ENCODE results near the gene MYO9B.

The MYO9B gene

DNA sequence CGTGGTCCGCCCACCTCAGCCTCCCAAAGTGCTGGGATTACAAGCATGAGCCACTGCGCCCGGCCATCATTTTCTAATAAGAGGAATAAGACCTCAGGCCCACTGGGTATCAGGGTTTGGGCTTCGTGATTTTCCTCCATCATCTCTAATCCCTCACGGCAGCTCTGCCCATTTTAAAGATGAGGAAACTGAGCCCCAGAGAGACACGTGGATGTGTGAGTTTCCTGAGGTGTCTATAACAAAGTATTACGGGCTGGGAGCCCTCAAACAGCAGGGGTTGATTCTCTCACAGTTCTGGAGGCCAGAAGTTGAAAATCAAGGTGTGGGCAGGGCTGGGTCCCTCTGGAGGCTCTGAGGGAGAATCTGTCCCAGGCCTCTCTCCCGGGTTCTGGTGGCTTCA, 33.7 kb downstream of the MYO9B start:
- H3K4me1 Mint-ChIP-seq = peaks cover 71% of the 10 kb centered on the region

DNA sequence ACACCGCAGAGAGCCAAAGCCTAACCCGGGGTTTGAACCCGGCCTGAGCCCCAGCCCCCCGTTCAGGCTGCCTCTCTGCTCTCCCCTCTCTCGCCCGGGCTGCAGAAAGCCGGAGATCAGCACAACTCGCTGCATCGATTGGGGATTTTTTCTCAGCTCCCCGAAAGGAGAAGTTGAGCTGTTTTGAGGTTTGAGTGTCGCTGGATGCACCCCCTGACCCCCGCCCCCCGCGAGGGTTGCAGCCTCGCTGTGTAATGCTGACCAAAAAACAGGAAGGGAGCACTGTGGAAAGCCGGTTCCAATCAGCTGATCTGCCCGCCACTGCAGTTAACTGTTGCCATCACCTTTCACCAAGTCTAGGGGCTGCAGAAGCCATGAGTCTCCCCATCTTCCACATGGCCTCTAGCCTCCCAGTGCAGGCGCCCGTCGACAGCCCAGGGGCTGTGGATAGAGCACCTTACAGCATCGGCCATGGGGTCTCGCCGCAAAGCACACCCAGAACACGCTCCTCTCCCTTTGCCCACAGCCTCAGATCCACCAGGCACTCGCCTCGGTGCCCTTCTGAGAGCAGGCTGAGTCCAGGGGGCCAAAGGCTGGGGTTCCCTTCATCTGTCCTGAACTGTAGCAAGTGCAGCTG, 34.5 kb downstream of the MYO9B start:
- peak overlapping the region; percentile 78 for H3K4me3 Mint-ChIP-seq

More for the DNA sequence above, 33.7 kb downstream of the MYO9B start:
- H3K9me3 Mint-ChIP-seq = no peaks in the 10 kb centered on the region
- H3K27ac Mint-ChIP-seq = peak overlapping the region; percentile 93
- peaks cover 19% of the 10 kb centered on the region for H3K36me3 Mint-ChIP-seq
- DNase-seq (ENCODE audit: low spot score in 2 of 2) = no peak
- no peaks in the 10 kb centered on the region for H3K27me3 Mint-ChIP-seq
- no peak for ATAC-seq (ENCODE audit: low read depth)
- H3K4me3 Mint-ChIP-seq = peak overlapping the region; percentile 78

DNA sequence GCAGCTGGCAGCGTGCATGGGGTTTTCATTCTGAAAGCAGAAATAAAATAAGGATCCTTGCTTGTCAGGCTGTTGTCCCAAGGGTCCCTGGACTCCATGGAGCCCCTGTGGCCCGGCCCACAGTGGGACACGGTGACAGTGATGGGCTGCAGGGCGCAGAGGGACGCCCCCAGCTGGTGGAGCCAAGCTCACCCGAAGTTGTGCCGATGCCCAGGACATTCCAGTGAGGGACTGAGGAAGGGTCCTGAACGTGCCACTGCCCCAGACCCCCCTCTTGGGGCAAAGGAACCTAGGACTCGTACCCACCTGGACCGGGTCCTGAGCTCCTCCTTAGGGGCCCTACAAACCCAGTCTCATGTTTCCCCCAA, 35.0 kb downstream of the MYO9B start:
- Mint-ChIP-seq H3K4me1 (peaks cover 64% of the 10 kb centered on the region), H3K36me3 (peaks cover 19% of the 10 kb centered on the region), H3K27ac (peak overlapping the region; percentile 93), H3K27me3 (no peaks in the 10 kb centered on the region), H3K9me3 (no peaks in the 10 kb centered on the region), H3K4me3 (peak overlapping the region; percentile 78)
- DNase-seq (ENCODE audit: low spot score in 2 of 2) (no peak), ATAC-seq (ENCODE audit: low read depth) (no peak)

More for the DNA sequence above, 34.5 kb downstream of the MYO9B start:
- peaks cover 66% of the 10 kb centered on the region for H3K4me1 Mint-ChIP-seq
- no peaks in the 10 kb centered on the region for H3K9me3 Mint-ChIP-seq
- peaks cover 20% of the 10 kb centered on the region for H3K36me3 Mint-ChIP-seq
- H3K27me3 Mint-ChIP-seq = no peaks in the 10 kb centered on the region
- ATAC-seq (ENCODE audit: low read depth) (peak; percentile 87), DNase-seq (ENCODE audit: low spot score in 2 of 2) (peak; percentile 75 to 89)
- peak overlapping the region; percentile 93 for H3K27ac Mint-ChIP-seq

DNA sequence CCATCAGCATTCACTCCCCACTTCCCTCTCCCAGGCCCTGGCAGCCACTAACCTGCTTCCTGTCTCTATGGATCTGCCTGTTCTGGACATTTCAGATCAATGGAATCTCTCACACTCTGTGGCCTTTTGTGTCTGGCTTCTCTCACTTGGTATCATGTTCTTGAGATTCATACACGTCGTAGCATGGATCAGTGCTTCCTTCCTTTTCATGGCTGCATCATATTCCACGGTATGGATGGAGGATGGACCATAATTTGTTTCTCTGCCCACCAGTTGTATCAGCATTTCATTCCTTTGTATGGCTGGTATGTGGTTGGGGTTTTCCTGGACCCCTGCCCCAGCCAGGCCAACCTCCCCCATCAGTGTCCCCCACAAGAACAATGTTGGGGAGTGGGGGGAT, 36.2 kb downstream of the MYO9B start:
- Mint-ChIP-seq H3K4me3 (peak overlapping the region; percentile 42), H3K36me3 (peaks cover 17% of the 10 kb centered on the region), H3K27ac (peak overlapping the region; percentile 35), H3K4me1 (peaks cover 59% of the 10 kb centered on the region), H3K9me3 (no peaks in the 10 kb centered on the region), H3K27me3 (no peaks in the 10 kb centered on the region)
- ATAC-seq (ENCODE audit: low read depth) = no peak
- no peak for DNase-seq (ENCODE audit: low spot score in 2 of 2)

DNA sequence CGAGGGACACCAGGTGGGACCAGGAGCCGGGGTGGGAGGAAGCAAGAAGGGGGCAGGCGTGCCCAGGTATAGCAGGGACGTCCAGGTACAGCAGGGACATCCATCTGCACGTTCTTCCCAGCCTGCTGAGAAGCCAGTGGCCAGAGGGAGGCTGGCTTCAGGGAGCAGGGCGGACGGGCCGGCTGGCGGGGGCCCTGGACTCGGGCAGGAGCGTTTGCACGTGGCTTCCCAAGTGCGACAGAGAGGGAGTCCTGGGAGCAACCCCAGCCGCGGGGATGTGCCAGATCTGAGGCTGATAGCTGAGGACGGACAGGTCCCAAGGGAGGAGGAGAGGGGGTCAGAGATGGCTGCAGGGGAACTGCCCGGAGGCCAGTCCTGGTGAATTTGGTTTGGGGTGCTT, 36.7 kb downstream of the MYO9B start:
- Mint-ChIP-seq H3K9me3 (no peaks in the 10 kb centered on the region), H3K4me3 (no peak overlapping the region), H3K27ac (peak overlapping the region; percentile 35), H3K27me3 (no peaks in the 10 kb centered on the region), H3K36me3 (peaks cover 17% of the 10 kb centered on the region), H3K4me1 (peaks cover 59% of the 10 kb centered on the region)
- DNase-seq (ENCODE audit: low spot score in 2 of 2) (no peak), ATAC-seq (ENCODE audit: low read depth) (no peak)

DNA sequence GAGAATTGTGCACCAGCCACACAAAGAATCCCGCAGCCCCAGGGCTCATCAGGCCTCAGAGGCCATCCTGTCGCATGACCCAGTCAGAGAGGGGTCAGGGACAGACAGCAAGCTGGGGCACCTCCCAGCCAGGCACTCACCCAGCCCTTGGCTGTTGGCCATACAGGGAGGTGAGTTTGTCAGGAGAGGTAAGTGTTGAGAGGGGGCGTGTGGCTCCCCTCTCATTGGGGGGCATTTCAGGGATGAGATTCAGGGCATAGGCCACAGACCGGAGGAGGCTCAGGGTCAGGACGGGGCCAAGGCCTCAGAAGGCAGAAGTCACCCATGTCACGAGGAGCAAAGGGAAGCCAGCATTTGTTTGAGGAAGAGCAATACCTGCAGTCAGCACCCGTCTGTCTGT, 37.1 kb downstream of the MYO9B start:
- ATAC-seq (ENCODE audit: low read depth) = no peak
- Mint-ChIP-seq H3K9me3 (no peaks in the 10 kb centered on the region), H3K36me3 (peaks cover 17% of the 10 kb centered on the region), H3K27me3 (no peaks in the 10 kb centered on the region), H3K4me3 (no peak overlapping the region), H3K4me1 (peaks cover 55% of the 10 kb centered on the region), H3K27ac (peak overlapping the region; percentile 35)
- no peak for DNase-seq (ENCODE audit: low spot score in 2 of 2)

DNA sequence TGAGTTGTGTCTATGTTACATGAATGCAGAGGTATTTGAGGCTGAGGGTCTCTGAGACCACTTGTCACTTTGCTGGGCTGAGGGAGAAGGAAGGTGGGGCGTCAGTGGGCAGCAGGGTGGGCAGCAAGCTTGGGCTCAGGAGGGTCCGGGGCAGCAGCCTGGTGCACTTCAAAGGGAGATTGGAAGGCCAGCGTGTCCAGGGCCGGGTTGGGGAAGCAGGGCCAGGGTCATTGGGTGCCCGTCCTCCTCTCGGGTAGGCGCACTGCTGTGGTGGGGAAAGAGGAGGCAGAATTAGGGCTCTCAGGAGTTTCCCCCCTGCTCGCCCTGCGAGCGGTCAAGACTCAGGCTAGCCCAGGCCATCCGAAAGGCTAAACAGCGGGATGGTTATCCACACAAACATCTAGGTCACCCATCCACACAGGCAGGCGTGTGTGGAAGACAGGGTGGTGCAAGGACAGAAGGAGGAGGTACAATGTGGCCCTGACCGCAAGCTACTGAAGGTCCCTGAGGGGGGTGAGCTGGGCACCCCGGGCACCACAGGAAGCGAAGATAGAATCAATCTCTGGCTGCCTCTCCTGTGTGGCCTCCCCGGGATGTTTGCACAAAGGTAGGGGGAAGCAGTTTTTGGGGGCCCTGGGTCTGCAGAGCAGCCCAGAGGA, 37.7 kb downstream of the MYO9B start:
- peaks cover 17% of the 10 kb centered on the region for H3K36me3 Mint-ChIP-seq
- H3K4me3 Mint-ChIP-seq = no peak overlapping the region
- ATAC-seq (ENCODE audit: low read depth) (no peak), DNase-seq (ENCODE audit: low spot score in 2 of 2) (no peak)
- H3K4me1 Mint-ChIP-seq = peaks cover 50% of the 10 kb centered on the region
- H3K9me3 Mint-ChIP-seq = no peaks in the 10 kb centered on the region
- no peaks in the 10 kb centered on the region for H3K27me3 Mint-ChIP-seq
- H3K27ac Mint-ChIP-seq = peak overlapping the region; percentile 35

DNA sequence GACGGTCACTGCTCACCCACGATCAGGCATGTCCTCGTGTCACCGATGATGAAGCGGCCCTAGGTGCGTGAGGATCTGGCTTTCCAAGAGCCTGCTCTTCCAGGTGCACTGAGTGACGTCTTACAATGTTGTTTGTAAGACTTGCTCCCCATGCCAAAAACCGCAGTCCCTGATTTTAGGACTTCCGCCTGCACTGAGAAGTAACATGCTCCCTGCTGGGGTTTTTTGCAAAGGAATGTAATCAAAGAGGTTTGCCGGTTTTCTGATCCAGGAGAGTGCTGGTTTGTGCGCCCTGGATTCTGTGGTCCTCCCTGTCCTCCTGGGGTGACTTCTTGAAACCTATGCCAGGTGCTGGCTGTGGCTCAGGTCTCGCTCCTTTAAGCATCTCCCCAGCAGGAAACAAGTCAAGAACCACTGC, 38.8 kb downstream of the MYO9B start:
- Mint-ChIP-seq H3K4me3 (no peak overlapping the region), H3K27me3 (no peaks in the 10 kb centered on the region), H3K4me1 (peaks cover 43% of the 10 kb centered on the region), H3K36me3 (peaks cover 17% of the 10 kb centered on the region), H3K9me3 (no peaks in the 10 kb centered on the region), H3K27ac (no peak overlapping the region)
- ATAC-seq (ENCODE audit: low read depth) (no peak), DNase-seq (ENCODE audit: low spot score in 2 of 2) (no peak)

DNA sequence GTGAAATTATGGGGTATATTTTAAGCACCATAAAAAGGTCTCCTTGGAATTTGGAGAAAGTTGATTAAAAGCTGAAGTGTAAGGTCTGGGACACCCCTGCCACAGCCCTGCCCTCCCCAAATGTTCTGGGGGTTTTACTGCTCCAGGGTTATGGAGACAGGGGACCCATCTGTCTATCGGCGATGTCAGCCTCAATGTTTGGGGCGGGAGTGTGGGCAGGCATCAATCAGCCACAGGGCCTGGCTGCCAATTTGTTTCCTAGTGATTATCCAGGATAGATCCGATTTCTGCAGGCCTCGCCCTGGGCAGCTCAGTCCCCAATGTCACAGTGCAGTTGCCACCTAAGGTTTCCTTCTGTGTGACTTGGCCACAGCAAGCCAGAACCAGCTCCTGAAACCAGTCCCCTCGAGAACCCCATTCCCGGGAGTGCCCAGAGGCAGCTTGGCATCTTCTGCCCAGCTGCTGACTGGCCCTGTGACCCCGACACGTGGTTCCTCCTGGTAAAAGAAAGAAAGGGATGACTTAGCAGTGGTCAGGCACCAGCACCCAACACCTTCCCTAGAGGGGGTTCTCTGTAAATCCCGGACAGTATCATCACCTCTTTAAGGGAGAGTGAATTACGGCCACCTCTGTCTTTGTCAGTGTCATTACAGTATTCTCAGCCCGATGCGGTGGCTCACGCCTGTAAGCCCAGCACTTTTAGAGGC, 41.6 kb downstream of the MYO9B start:
- H3K27ac Mint-ChIP-seq = no peak overlapping the region
- no peak overlapping the region for H3K4me3 Mint-ChIP-seq
- ATAC-seq (ENCODE audit: low read depth) = no peak
- H3K27me3 Mint-ChIP-seq = no peaks in the 10 kb centered on the region
- DNase-seq (ENCODE audit: low spot score in 2 of 2) = no peak
- H3K9me3 Mint-ChIP-seq = no peaks in the 10 kb centered on the region
- H3K4me1 Mint-ChIP-seq = peaks cover 28% of the 10 kb centered on the region
- peaks cover 16% of the 10 kb centered on the region for H3K36me3 Mint-ChIP-seq

DNA sequence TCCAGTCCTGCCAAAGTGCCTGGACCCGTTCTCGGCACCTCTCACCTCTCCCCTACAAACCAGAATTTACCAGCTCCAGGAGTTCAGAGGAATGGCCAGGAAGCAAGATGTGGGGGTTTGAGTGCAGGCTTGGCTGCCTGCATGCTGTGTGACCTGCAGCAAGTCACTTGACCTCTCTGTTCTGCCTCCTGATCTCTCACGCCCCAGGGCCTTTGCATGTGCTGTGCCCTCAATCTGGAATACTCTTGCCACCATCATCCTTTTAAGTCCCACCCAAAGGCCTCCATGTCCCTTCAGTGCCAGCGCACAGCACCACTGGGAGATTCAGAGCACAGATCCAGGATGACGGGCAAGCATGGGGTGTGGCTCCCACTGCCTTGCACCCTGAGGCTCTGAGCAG, 43.4 kb downstream of the MYO9B start:
- Mint-ChIP-seq H3K27ac (no peak overlapping the region), H3K27me3 (no peaks in the 10 kb centered on the region), H3K4me1 (peaks cover 18% of the 10 kb centered on the region)

DNA sequence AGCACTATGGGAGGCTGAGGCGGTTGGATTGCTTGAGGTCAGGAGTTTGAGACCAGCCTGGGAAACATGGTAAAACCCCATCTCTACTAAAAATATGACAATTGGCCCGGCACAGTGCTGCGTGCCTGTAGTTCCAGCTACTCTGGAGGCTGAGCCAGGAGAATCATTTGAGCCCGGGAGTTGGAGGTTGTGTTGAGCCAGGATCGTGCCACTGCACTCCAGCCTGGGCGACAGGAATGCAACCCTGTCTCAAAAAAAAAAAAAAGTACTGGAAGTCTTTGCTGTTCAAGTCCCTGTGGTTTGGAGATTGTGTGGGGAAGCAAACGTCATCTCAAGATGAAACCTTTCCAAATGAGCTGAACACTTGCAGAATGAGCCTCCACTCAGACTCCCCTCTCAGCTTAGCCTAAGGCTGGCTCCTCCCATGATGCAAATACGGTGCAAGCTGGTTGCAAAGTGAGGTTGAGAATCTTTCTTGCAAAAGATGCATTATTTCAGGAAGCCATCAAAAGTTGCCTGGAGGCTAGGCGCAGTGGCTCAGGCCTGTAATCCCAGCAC, 46.2 kb downstream of the MYO9B start:
- Mint-ChIP-seq H3K27me3 (no peaks in the 10 kb centered on the region), H3K27ac (peak overlapping the region; percentile 24), H3K4me3 (no peak overlapping the region), H3K9me3 (no peaks in the 10 kb centered on the region), H3K36me3 (peaks cover 11% of the 10 kb centered on the region), H3K4me1 (peaks cover 27% of the 10 kb centered on the region)
- ATAC-seq (ENCODE audit: low read depth) (no peak), DNase-seq (ENCODE audit: low spot score in 2 of 2) (no peak)

More for the DNA sequence above, 43.4 kb downstream of the MYO9B start:
- Mint-ChIP-seq H3K9me3 (no peaks in the 10 kb centered on the region), H3K36me3 (peaks cover 18% of the 10 kb centered on the region), H3K4me3 (no peak overlapping the region)
- no peak for DNase-seq (ENCODE audit: low spot score in 2 of 2)
- no peak for ATAC-seq (ENCODE audit: low read depth)

DNA sequence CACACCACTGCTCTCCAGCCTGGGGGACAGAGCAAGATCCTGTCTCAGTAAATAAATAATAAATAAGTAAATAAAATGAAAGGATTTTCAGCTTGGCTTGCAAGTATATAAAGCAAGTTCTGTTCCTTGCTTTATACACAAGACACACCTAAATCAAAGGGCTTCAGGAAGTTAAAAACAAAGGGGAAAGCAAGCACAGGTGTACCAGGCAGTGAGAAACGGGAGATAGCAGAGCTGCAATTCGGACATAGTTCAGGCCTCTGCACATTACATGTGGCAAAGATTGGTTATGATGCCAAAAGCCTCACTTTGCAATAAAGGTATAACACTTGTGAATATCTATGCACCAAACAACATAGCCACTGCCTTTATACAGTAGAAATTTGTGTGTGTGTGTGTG, 47.5 kb downstream of the MYO9B start:
- Mint-ChIP-seq H3K27me3 (no peaks in the 10 kb centered on the region), H3K4me1 (peaks cover 28% of the 10 kb centered on the region), H3K9me3 (no peaks in the 10 kb centered on the region), H3K36me3 (peaks cover 11% of the 10 kb centered on the region), H3K27ac (no peak overlapping the region), H3K4me3 (no peak overlapping the region)
- no peak for DNase-seq (ENCODE audit: low spot score in 2 of 2)
- no peak for ATAC-seq (ENCODE audit: low read depth)

DNA sequence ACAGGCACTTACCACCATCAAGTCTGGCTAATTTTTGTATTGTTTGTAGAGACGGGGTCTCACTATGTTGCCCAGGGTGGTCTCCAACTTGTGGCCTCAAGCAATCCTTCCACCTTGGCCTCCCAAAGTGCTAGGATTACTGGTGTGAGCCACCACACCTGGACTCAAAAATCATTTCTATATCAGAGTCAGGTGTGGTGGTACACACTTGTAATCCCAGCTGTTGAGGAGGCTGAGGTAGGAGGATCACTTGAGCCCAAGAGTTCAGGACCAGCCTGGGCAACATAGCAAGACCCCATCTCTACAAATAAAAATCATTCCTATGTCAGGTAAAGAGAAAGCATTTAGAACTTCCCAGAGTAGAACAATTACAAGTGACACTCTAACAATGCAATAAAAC, 48.4 kb downstream of the MYO9B start:
- Mint-ChIP-seq H3K27ac (peak overlapping the region; percentile 93), H3K27me3 (no peaks in the 10 kb centered on the region), H3K36me3 (peaks cover 16% of the 10 kb centered on the region), H3K4me3 (no peak overlapping the region), H3K4me1 (peaks cover 31% of the 10 kb centered on the region), H3K9me3 (no peaks in the 10 kb centered on the region)
- DNase-seq (ENCODE audit: low spot score in 2 of 2) (no peak), ATAC-seq (ENCODE audit: low read depth) (no peak)

DNA sequence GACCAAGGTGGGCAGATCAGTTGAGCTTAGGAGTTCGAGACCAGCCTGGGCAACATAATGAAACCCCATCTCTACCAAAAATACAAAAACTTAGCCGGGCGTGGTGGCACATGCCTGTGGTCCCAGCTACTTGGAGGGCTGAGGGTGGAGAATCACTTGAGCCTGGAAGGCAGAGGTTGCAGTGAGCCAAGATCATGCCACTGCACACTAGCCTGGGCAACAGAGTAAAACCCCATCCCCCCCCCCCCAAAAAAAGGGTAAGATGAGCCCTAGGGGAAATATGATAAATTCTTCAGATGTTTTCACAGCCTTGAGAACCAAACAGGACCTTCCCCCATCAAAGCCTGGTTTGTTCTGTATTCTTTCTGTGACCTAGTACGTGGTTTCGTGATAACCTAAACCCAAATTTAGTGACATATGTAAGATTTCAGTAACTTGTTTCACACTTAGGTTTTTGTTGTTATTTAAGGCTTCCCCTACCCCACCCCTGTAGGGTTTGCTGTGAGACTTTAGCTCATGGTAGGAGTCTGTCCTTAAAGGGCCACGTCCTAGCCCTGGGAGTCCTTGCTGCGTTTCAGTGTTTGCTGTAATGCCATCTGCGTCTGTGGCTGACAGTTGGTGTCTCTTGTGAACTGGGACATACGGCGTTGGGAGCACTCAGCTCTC, 49.6 kb downstream of the MYO9B start:
- Mint-ChIP-seq H3K27ac (peak overlapping the region; percentile 93), H3K9me3 (no peaks in the 10 kb centered on the region), H3K27me3 (no peaks in the 10 kb centered on the region), H3K4me3 (peak overlapping the region; percentile 86), H3K4me1 (peaks cover 34% of the 10 kb centered on the region), H3K36me3 (peaks cover 14% of the 10 kb centered on the region)
- ATAC-seq (ENCODE audit: low read depth) = peak; percentile 51
- no peak for DNase-seq (ENCODE audit: low spot score in 2 of 2)
